Tibial nerve (tissue), 4 donors: ENCODE results near the gene GALNS.
"Not testable (repeated sequence)": the region's sequence is repeated elsewhere in the genome, so short reads cannot be mapped to it uniquely, and the experiment has no call there.

Experiments
- EP300 ChIP-seq, 2 donors: sonication (generic); formaldehyde crosslinking; IDR thresholded peaks; one replicate each; pipeline ENCODE4 v1.6.1; 2017; ENCODE audit warnings: antibody characterized with exemption in 2 of 2, mild to moderate bottlenecking in 1 of 2
- TF ChIP-seq, protein P1 (sequence below), 5 experiments: fragments of 200-600 bp in 3 of 5; fragments of 450-650 bp in 2 of 5; sonication (generic) in 3 of 5; IDR thresholded peaks; one replicate each; pipeline ENCODE4 v1.5.1; 2016 to 2019; ENCODE audit warnings: antibody characterized with exemption in 5 of 5, mild to moderate bottlenecking in 3 of 5, moderate library complexity in 2 of 5

DNA sequence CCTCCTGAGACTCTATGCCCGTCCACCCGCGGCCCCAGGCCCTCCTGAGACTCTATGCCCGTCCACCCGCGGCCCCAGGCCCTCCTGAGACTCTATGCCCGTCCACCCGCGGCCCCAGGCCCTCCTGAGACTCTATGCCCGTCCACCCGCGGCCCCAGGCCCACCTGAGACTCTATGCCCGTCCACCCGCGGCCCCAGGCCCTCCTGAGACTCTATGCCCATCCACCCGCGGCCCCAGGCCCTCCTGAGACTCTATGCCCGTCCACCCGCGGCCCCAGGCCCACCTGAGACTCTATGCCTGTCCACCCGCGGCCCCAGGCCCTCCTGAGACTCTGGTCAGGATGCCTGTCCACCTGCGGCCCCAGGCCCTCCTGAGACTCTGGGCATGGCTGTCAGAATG, 85.0 kb downstream of the GALNS start:
- not testable (repeated sequence) for TF ChIP-seq EP300 (IDR thresholded peaks at IDR 0.05)
- TF ChIP-seq, protein P1, sequence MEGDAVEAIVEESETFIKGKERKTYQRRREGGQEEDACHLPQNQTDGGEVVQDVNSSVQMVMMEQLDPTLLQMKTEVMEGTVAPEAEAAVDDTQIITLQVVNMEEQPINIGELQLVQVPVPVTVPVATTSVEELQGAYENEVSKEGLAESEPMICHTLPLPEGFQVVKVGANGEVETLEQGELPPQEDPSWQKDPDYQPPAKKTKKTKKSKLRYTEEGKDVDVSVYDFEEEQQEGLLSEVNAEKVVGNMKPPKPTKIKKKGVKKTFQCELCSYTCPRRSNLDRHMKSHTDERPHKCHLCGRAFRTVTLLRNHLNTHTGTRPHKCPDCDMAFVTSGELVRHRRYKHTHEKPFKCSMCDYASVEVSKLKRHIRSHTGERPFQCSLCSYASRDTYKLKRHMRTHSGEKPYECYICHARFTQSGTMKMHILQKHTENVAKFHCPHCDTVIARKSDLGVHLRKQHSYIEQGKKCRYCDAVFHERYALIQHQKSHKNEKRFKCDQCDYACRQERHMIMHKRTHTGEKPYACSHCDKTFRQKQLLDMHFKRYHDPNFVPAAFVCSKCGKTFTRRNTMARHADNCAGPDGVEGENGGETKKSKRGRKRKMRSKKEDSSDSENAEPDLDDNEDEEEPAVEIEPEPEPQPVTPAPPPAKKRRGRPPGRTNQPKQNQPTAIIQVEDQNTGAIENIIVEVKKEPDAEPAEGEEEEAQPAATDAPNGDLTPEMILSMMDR (IDR thresholded peaks at IDR 0.05), result not testable (repeated sequence)
